H9 (cell line): Measurements from ENCODE around the gene ITLN1. TPM values are rescaled to one million over a fixed set of nuclear protein-coding genes. Genes with fewer than 3 reads are reported as not detected.

Source experiments
- DNase-seq: peaks from one replicate; pipeline ENCODE4 v3.0.0-alpha.2; 2017
- H2AFZ ChIP-seq: one replicate; pipeline ENCODE4 v1.6.1; 2013; ENCODE audit warnings: mild to moderate bottlenecking, low read length, control low read depth, moderate library complexity
- H2AK5ac ChIP-seq: 2 replicates; pipeline ENCODE4 v1.6.1; 2013; ENCODE audit warnings: low read length, control low read depth, mixed read lengths; ENCODE audit not compliant: insufficient read length
- H2BK120ac ChIP-seq: one replicate; pipeline ENCODE4 v1.6.1; 2013; ENCODE audit warnings: low read depth, mild to moderate bottlenecking, low read length, control low read depth, inconsistent platforms; ENCODE audit not compliant: poor library complexity, severe bottlenecking
- H2BK12ac ChIP-seq: 2 replicates; pipeline ENCODE4 v1.6.1; 2013; ENCODE audit warnings: low read length, control low read depth, mixed read lengths, low read depth; ENCODE audit not compliant: insufficient read length
- H2BK15ac ChIP-seq: 2 replicates; pipeline ENCODE4 v1.6.1; 2013; ENCODE audit warnings: low read depth, low read length, control low read depth
- H2BK20ac ChIP-seq: one replicate; pipeline ENCODE4 v1.6.1; 2013; ENCODE audit warnings: low read depth, mild to moderate bottlenecking, low read length, control low read depth, inconsistent platforms; ENCODE audit not compliant: poor library complexity, severe bottlenecking
- H2BK5ac ChIP-seq: 2 replicates; pipeline ENCODE4 v1.6.1; 2013; ENCODE audit warnings: low read length, control low read depth, mixed read lengths; ENCODE audit not compliant: insufficient read length
- H3K14ac ChIP-seq: 2 replicates; pipeline ENCODE4 v1.6.1; 2013; ENCODE audit warnings: low read length, control low read depth; ENCODE audit not compliant: insufficient read depth
- H3K18ac ChIP-seq: 2 replicates; pipeline ENCODE4 v1.6.1; 2013; ENCODE audit warnings: low read depth, mild to moderate bottlenecking, mixed read lengths, low read length, control low read depth; ENCODE audit not compliant: insufficient read length
- H3K23ac ChIP-seq: 2 replicates; pipeline ENCODE4 v1.6.1; 2013; ENCODE audit warnings: low read length, control low read depth, mixed read lengths, low read depth; ENCODE audit not compliant: insufficient read length
- H3K23me2 ChIP-seq: 2 replicates; pipeline ENCODE4 v1.6.1; 2013; ENCODE audit warnings: low read depth, mild to moderate bottlenecking, mixed read lengths, low read length, control low read depth; ENCODE audit not compliant: insufficient read length, poor library complexity, severe bottlenecking
- H3K27ac ChIP-seq: 2 replicates; pipeline ENCODE4 v1.5.1; 2013; ENCODE audit warnings: low read length, control low read depth, mixed read lengths, low read depth; ENCODE audit not compliant: insufficient read length
- H3K27me3 ChIP-seq: 2 replicates; pipeline ENCODE4 v1.6.1; 2013; ENCODE audit warnings: low read length, control low read depth, inconsistent platforms; ENCODE audit not compliant: insufficient read depth
- H3K4ac ChIP-seq: 2 replicates; pipeline ENCODE4 v1.6.1; 2013; ENCODE audit warnings: low read depth, mild to moderate bottlenecking, control low read depth, inconsistent platforms, low read length, moderate library complexity
- H3K4me1 ChIP-seq: 2 replicates; pipeline ENCODE4 v1.6.1; 2013; ENCODE audit warnings: low read length, control low read depth, inconsistent platforms; ENCODE audit not compliant: insufficient read depth
- H3K4me2 ChIP-seq: 2 replicates; pipeline ENCODE4 v1.6.1; 2013; ENCODE audit warnings: low read length, control low read depth, mixed read lengths; ENCODE audit not compliant: insufficient read length, insufficient read depth
- H3K56ac ChIP-seq: 2 replicates; pipeline ENCODE4 v1.6.1; 2013; ENCODE audit warnings: low read depth, mild to moderate bottlenecking, mixed read lengths, low read length, control low read depth; ENCODE audit not compliant: insufficient read length
- H3K79me1 ChIP-seq: 2 replicates; pipeline ENCODE4 v1.6.1; 2013; ENCODE audit warnings: low read depth, mild to moderate bottlenecking, moderate library complexity, low read length, control low read depth, inconsistent platforms; ENCODE audit not compliant: insufficient read depth, poor library complexity, severe bottlenecking
- H3K79me2 ChIP-seq: 2 replicates; pipeline ENCODE4 v1.6.1; 2013; ENCODE audit warnings: low read length, control low read depth, inconsistent platforms; ENCODE audit not compliant: insufficient read depth
- H3K9ac ChIP-seq: 2 replicates; pipeline ENCODE4 v1.6.1; 2013; ENCODE audit warnings: low read length, control low read depth, mixed read lengths; ENCODE audit not compliant: insufficient read length; ENCODE audit errors: extremely low read depth
- H3K9me3 ChIP-seq: one replicate; pipeline ENCODE4 v1.6.1; 2013; ENCODE audit warnings: low read depth, low read length, inconsistent platforms; ENCODE audit not compliant: control insufficient read depth
- H3T11ph ChIP-seq: one replicate; pipeline ENCODE4 v1.6.1; 2013; ENCODE audit warnings: mild to moderate bottlenecking, low read length, control low read depth, inconsistent platforms
- H4K20me1 ChIP-seq: one replicate; pipeline ENCODE4 v1.6.1; 2013; ENCODE audit not compliant: control insufficient read depth, insufficient read length, insufficient read depth
- H4K5ac ChIP-seq: 2 replicates; pipeline ENCODE4 v1.6.1; 2013; ENCODE audit warnings: low read depth, mild to moderate bottlenecking, mixed read lengths, low read length, control low read depth; ENCODE audit not compliant: insufficient read length
- H4K8ac ChIP-seq: replicated peaks from 2 replicates; pipeline ENCODE4 v1.6.1; 2013; ENCODE audit warnings: low read length, control low read depth, mixed read lengths, low read depth; ENCODE audit not compliant: insufficient read length
- H4K91ac ChIP-seq: 2 replicates; pipeline ENCODE4 v1.6.1; 2013; ENCODE audit warnings: low read depth, mild to moderate bottlenecking, moderate library complexity, mixed read lengths, low read length, control low read depth; ENCODE audit not compliant: insufficient read length
- H3K27ac Mint-ChIP-seq, 3 experiments: 2 replicates in 2 of 3; 3 replicates in 1 of 3; pipeline ENCODE4 v1.8.0; 2020 to 2021; ENCODE audit warnings: mixed read lengths in 3 of 3, mild to moderate bottlenecking in 1 of 3, moderate library complexity in 1 of 3
- H3K27me3 Mint-ChIP-seq: 2 replicates; pipeline ENCODE4 v1.8.0; 2021; ENCODE audit warnings: low read depth, mild to moderate bottlenecking, moderate library complexity, mixed read lengths
- H3K36me3 Mint-ChIP-seq, 3 experiments: 2 replicates in 2 of 3; 3 replicates in 1 of 3; pipeline ENCODE4 v1.8.0; 2020 to 2021; ENCODE audit warnings: low read depth in 3 of 3, mixed read lengths in 3 of 3; ENCODE audit not compliant: insufficient read depth in 1 of 3
- H3K4me1 Mint-ChIP-seq, 2 experiments: 2 replicates each; pipeline ENCODE4 v1.8.0; 2020; ENCODE audit warnings: mixed read lengths in 2 of 2
- H3K4me3 Mint-ChIP-seq, 2 experiments: 2 replicates in 1 of 2; 3 replicates in 1 of 2; pipeline ENCODE4 v1.8.0; 2020 to 2021; ENCODE audit warnings: mild to moderate bottlenecking in 2 of 2, mixed read lengths in 2 of 2, moderate library complexity in 1 of 2
- H3K9me3 Mint-ChIP-seq, 2 experiments: 2 replicates in 1 of 2; 3 replicates in 1 of 2; pipeline ENCODE4 v1.8.0; 2020; ENCODE audit warnings: mild to moderate bottlenecking in 2 of 2, mixed read lengths in 2 of 2, moderate library complexity in 1 of 2
- WGBS: extraction: QIAGEN DNeasy Blood & Tissue Kit; methylation state at CpG from one replicate; pipeline ENCODE4 v1.1.7; 2013; ENCODE audit warnings: missing lambda C conversion rate, low lambda C conversion rate, mixed read lengths; ENCODE audit not compliant: insufficient read length; ENCODE audit errors: extremely low coverage; 5-methylcytosine and 5-hydroxymethylcytosine counted together
- total RNA-seq: library from RNA; stranded (reverse); gene quantifications from 2 replicates; pipeline ENCODE4 v1.2.1, GENCODE V29; 2021
- TF ChIP-seq, protein P1 (sequence below): fragments of 200-600 bp; sonication (generic); conservative IDR thresholded peaks from 3 replicates; pipeline ENCODE4 v1.8.0; 2021; ENCODE audit warnings: antibody characterized with exemption, mild to moderate bottlenecking

Gene ITLN1
- total RNA-seq, 1 experiment from 2014 or later: not detected

DNA sequence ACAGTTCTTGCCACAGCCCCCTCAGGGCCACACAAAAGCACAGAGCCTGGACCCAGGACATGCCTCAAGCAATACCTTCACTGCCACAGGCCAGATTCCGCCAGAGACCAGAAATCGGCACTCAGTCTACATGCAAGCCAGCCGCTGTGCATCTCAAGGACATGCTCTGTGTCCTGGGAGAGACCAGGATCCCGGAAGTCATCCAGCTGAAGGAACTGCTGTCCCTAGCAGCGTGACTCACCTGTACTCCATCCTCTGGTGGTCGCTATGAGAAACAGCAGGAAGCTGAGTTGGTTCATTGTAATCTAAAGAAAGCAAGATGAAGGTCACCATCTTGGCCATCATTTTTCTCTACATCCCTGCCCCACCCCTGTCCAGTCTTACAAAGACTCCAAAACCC, 401 bp downstream of the ITLN1 start:
- H3T11ph ChIP-seq: no peak overlapping the region
- H3K9ac ChIP-seq: no peak overlapping the region
- H4K20me1 ChIP-seq: no peaks in the 10 kb centered on the region
- DNase-seq: peak; percentile 63
- no peaks in the 10 kb centered on the region for H3K4me1 ChIP-seq
- Mint-ChIP-seq H3K36me3 (no peaks in the 10 kb centered on the region), H3K4me3 (no peak overlapping the region), H3K27ac (no peak overlapping the region), H3K9me3 (no peaks in the 10 kb centered on the region), H3K4me1 (no peaks in the 10 kb centered on the region), H3K27me3 (peaks cover 2% of the 10 kb centered on the region)
- no peak overlapping the region; the same call in 1 of the 2 replicates for H3K14ac ChIP-seq
- H2AK5ac ChIP-seq: no peak overlapping the region
- H3K27me3 ChIP-seq: no peaks in the 10 kb centered on the region
- H2BK5ac ChIP-seq: no peak overlapping the region
- no peak overlapping the region for H2BK15ac ChIP-seq
- no peaks in the 10 kb centered on the region for H3K79me2 ChIP-seq
- no peak overlapping the region for H4K8ac ChIP-seq
- WGBS: no CpG with 5 or more reads among the region's 6 CpGs
- H3K4ac ChIP-seq: no peak overlapping the region
- no peak overlapping the region for H2BK20ac ChIP-seq
- no peak overlapping the region for H3K27ac ChIP-seq
- H3K23ac ChIP-seq: no peak overlapping the region
- no peak overlapping the region for H4K5ac ChIP-seq
- no peak overlapping the region for H4K91ac ChIP-seq
- TF ChIP-seq, protein P1, sequence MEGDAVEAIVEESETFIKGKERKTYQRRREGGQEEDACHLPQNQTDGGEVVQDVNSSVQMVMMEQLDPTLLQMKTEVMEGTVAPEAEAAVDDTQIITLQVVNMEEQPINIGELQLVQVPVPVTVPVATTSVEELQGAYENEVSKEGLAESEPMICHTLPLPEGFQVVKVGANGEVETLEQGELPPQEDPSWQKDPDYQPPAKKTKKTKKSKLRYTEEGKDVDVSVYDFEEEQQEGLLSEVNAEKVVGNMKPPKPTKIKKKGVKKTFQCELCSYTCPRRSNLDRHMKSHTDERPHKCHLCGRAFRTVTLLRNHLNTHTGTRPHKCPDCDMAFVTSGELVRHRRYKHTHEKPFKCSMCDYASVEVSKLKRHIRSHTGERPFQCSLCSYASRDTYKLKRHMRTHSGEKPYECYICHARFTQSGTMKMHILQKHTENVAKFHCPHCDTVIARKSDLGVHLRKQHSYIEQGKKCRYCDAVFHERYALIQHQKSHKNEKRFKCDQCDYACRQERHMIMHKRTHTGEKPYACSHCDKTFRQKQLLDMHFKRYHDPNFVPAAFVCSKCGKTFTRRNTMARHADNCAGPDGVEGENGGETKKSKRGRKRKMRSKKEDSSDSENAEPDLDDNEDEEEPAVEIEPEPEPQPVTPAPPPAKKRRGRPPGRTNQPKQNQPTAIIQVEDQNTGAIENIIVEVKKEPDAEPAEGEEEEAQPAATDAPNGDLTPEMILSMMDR: peak; percentile 57
- no peaks in the 10 kb centered on the region for H3K9me3 ChIP-seq
- H3K79me1 ChIP-seq: no peaks in the 10 kb centered on the region
- H3K56ac ChIP-seq: no peak overlapping the region
- H2BK120ac ChIP-seq: no peak overlapping the region
- H2BK12ac ChIP-seq: no peak overlapping the region
- no peak overlapping the region for H2AFZ ChIP-seq
- H3K23me2 ChIP-seq: no peaks in the 10 kb centered on the region
- no peak overlapping the region for H3K4me2 ChIP-seq
- H3K18ac ChIP-seq: no peak overlapping the region
